GM18858 (cell line): ENCODE results near the gene ICAM5.
"Not testable (repeated sequence)": the region's sequence is repeated elsewhere in the genome, so short reads cannot be mapped to it uniquely, and the experiment has no call there.

Experiments used
- ATAC-seq: cut with Tn5 transposase; IDR thresholded peaks from one replicate; pipeline ENCODE4 v1.9.1; 2021; ENCODE audit not compliant: unreplicated experiment

The ICAM5 gene

GRCh38 chr19:10289836-10290356 lies at the start of gene ICAM5:
ICAM5 (plus strand) TSS chr19:10289952; CDS start chr19:10290044, 92 bp downstream.
- ATAC-seq, result no peak

GRCh38 chr19:10241826-10242449 lies 47.8 kb upstream of the ICAM5 start:
- not testable (repeated sequence) for ATAC-seq

- ATAC-seq, result no peak
Observed at GRCh38 chr19:10243606-10244005, 46.1 kb upstream of the ICAM5 start.

- ATAC-seq, result no peak
Observed at GRCh38 chr19:10245189-10245939, 44.4 kb upstream of the ICAM5 start.

- no peak for ATAC-seq
Observed at GRCh38 chr19:10246511-10246910, 43.2 kb upstream of the ICAM5 start.

- ATAC-seq, result peak; percentile 77
Observed at GRCh38 chr19:10251792-10252694, 37.7 kb upstream of the ICAM5 start, which contains the start of gene MRPL4. MRPL4 (plus strand) TSS chr19:10252214; CDS start chr19:10252254, 40 bp downstream.

GRCh38 chr19:10252707-10253106 lies 37.0 kb upstream of the ICAM5 start:
- no peak for ATAC-seq

GRCh38 chr19:10254244-10254643 lies 35.5 kb upstream of the ICAM5 start:
- no peak for ATAC-seq

- no peak for ATAC-seq
Observed at GRCh38 chr19:10255358-10255757, 34.4 kb upstream of the ICAM5 start.

- ATAC-seq, result no peak
Observed at GRCh38 chr19:10256551-10256950, 33.2 kb upstream of the ICAM5 start.

- ATAC-seq, result no peak
Observed at GRCh38 chr19:10256970-10257615, 32.7 kb upstream of the ICAM5 start.

- no peak for ATAC-seq
Observed at GRCh38 chr19:10258080-10258710, 31.6 kb upstream of the ICAM5 start.

GRCh38 chr19:10259162-10259905 lies 30.4 kb upstream of the ICAM5 start:
- ATAC-seq, result no peak

GRCh38 chr19:10260141-10260584 lies 29.6 kb upstream of the ICAM5 start:
- no peak for ATAC-seq

- ATAC-seq, result no peak
Observed at GRCh38 chr19:10262771-10263170, 27.0 kb upstream of the ICAM5 start.

- ATAC-seq, result no peak
Observed at GRCh38 chr19:10266706-10267105, 23.0 kb upstream of the ICAM5 start.

GRCh38 chr19:10268071-10268470 lies 21.7 kb upstream of the ICAM5 start:
- ATAC-seq, result no peak

- ATAC-seq, result no peak
Observed at GRCh38 chr19:10269333-10270179, 20.2 kb upstream of the ICAM5 start.
